Erythroblast (primary cell): ENCODE measurements around the gene APLP2.

Experiments used
- GATA1 ChIP-seq: IDR thresholded peaks from 2 replicates; pipeline ENCODE4 v1.6.1; 2011; ENCODE audit warnings: low read depth, mild to moderate bottlenecking, control low read depth, low read length, moderate library complexity
- POLR2A ChIP-seq: IDR thresholded peaks from 2 replicates; pipeline ENCODE4 v1.6.1; 2011; ENCODE audit warnings: mild to moderate bottlenecking, low read length

GRCh38 chr11:130068546-130068985 is 1.1 kb upstream of the APLP2 start:
- TF ChIP-seq POLR2A (no peak), GATA1 (no peak)
